Upper lobe of left lung (tissue), 6 donors: ENCODE results near the gene INSM2. TPM values are rescaled to one million over a fixed set of nuclear protein-coding genes. Genes with fewer than 3 reads are reported as not detected.

Source experiments
- ATAC-seq, 2 donors: fragments of 200-7000 bp; cut with Tn5 transposase; one replicate each; pipeline ENCODE4 v1.9.1; 2022; ENCODE audit warnings: mild to moderate bottlenecking in 2 of 2, moderate library complexity in 2 of 2; ENCODE audit not compliant: low FRiP score in 2 of 2
- DNase-seq, 2 donors: peaks; one replicate each; pipeline ENCODE4 v3.0.0-alpha.2; 2019 to 2020
- H3K27ac ChIP-seq, 4 donors: fragments of 200-600 bp; sonication (generic); one replicate each; pipeline ENCODE4 v1.5.1; 2016 to 2019
- H3K27me3 ChIP-seq, 4 donors: fragments of 200-600 bp; sonication (generic); one replicate each; pipeline ENCODE4 v1.5.1; 2017 to 2019
- H3K36me3 ChIP-seq, 4 donors: fragments of 200-600 bp; sonication (generic); one replicate each; pipeline ENCODE4 v1.5.1; 2016 to 2019
- H3K4me1 ChIP-seq, 4 donors: fragments of 200-600 bp; sonication (generic); one replicate each; pipeline ENCODE4 v1.5.1; 2018 to 2019
- H3K4me3 ChIP-seq, 4 donors: fragments of 200-600 bp; sonication (generic); one replicate each; pipeline ENCODE4 v1.5.1; 2017 to 2019; ENCODE audit warnings: mild to moderate bottlenecking in 2 of 4, moderate library complexity in 1 of 4
- H3K9me3 ChIP-seq, 4 donors: fragments of 200-600 bp; sonication (generic); one replicate each; pipeline ENCODE4 v1.5.1; 2018 to 2019
- EP300 ChIP-seq, 4 donors: sonication (generic); formaldehyde crosslinking; IDR thresholded peaks; one replicate each; pipeline ENCODE4 v1.5.1; 2017; ENCODE audit warnings: antibody characterized with exemption in 4 of 4, control low read depth in 2 of 4
- POLR2A ChIP-seq, 4 donors: fragments of 450-650 bp; IDR thresholded peaks; one replicate each; pipeline ENCODE4 v1.5.1; 2016 to 2017; ENCODE audit warnings: antibody characterized with exemption in 4 of 4, mild to moderate bottlenecking in 2 of 4
- POLR2AphosphoS5 ChIP-seq, 2 donors: sonication (generic); formaldehyde crosslinking; IDR thresholded peaks; one replicate each; pipeline ENCODE4 v1.5.1; 2017; ENCODE audit warnings: antibody characterized with exemption in 2 of 2
- WGBS, 2 donors: methylation state at CpG; one replicate each; pipeline ENCODE4 v1.1.5; 2017 to 2018; 5-methylcytosine and 5-hydroxymethylcytosine counted together
- total RNA-seq, 6 donors: library from RNA; depleted of rRNA in 4 of 6; stranded (reverse); fragments of >200 nt in 4 of 6; gene quantifications; one replicate each; pipeline versions ENCODE4 v1.1.0 to v1.2.1, GENCODE V29; 2016 to 2021
- TF ChIP-seq, protein P1 (sequence below), 6 experiments: fragments of 450-650 bp in 4 of 6; fragments of 200-600 bp in 2 of 6; sonication (generic) in 2 of 6; IDR thresholded peaks; one replicate each; pipeline ENCODE4 v1.5.1; 2016 to 2019; ENCODE audit warnings: antibody characterized with exemption in 6 of 6
- donor health status: DM: no; HTN: no; CAD: no; lungs with moderate emphysema.
- donor health status: DM: no; HTN: yes; CAD: no; lungs with severe emphysema.

INSM2 gene
- total RNA-seq, 6 donors from 2014 or later: 0.14 to 0.39 (median 0.24) TPM; not detected in 2

- WGBS, 2 donors: 82 to 91% methylated on average over 4 of the region's 4 CpGs
- no peak for DNase-seq
- H3K9me3 ChIP-seq: no peaks in the 10 kb centered on the region
- H3K4me1 ChIP-seq: no peaks in the 10 kb centered on the region
- no peaks in the 10 kb centered on the region for H3K27me3 ChIP-seq
- ATAC-seq: no peak
- H3K36me3 ChIP-seq: no peaks in the 10 kb centered on the region
- TF ChIP-seq EP300 (IDR thresholded peaks at IDR 0.05) (no peak), POLR2AphosphoS5 (IDR thresholded peaks at IDR 0.05) (no peak), POLR2A (IDR thresholded peaks at IDR 0.05) (no peak)
- TF ChIP-seq, protein P1, sequence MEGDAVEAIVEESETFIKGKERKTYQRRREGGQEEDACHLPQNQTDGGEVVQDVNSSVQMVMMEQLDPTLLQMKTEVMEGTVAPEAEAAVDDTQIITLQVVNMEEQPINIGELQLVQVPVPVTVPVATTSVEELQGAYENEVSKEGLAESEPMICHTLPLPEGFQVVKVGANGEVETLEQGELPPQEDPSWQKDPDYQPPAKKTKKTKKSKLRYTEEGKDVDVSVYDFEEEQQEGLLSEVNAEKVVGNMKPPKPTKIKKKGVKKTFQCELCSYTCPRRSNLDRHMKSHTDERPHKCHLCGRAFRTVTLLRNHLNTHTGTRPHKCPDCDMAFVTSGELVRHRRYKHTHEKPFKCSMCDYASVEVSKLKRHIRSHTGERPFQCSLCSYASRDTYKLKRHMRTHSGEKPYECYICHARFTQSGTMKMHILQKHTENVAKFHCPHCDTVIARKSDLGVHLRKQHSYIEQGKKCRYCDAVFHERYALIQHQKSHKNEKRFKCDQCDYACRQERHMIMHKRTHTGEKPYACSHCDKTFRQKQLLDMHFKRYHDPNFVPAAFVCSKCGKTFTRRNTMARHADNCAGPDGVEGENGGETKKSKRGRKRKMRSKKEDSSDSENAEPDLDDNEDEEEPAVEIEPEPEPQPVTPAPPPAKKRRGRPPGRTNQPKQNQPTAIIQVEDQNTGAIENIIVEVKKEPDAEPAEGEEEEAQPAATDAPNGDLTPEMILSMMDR (IDR thresholded peaks at IDR 0.05): no peak
- H3K4me3 ChIP-seq: no peak overlapping the region
- no peak overlapping the region for H3K27ac ChIP-seq
Measured at GRCh38 chr14:35512765-35513164, 21.2 kb upstream of the INSM2 start.

- TF ChIP-seq, protein P1 (IDR thresholded peaks at IDR 0.05): no peak
- TF ChIP-seq POLR2AphosphoS5 (IDR thresholded peaks at IDR 0.05) (no peak), POLR2A (IDR thresholded peaks at IDR 0.05) (no peak), EP300 (IDR thresholded peaks at IDR 0.05) (no peak)
- Histone ChIP-seq H3K9me3 (no peaks in the 10 kb centered on the region), H3K36me3 (no peaks in the 10 kb centered on the region), H3K27me3 (no peaks in the 10 kb centered on the region), H3K27ac (no peak overlapping the region), H3K4me1 (no peaks in the 10 kb centered on the region), H3K4me3 (no peak overlapping the region)
- DNase-seq: no peak
- WGBS, 2 donors: 88 to 92% methylated on average over 1 of the region's 1 CpG
- no peak for ATAC-seq
Measured at GRCh38 chr14:35515916-35516315, 18.0 kb upstream of the INSM2 start.

DNA sequence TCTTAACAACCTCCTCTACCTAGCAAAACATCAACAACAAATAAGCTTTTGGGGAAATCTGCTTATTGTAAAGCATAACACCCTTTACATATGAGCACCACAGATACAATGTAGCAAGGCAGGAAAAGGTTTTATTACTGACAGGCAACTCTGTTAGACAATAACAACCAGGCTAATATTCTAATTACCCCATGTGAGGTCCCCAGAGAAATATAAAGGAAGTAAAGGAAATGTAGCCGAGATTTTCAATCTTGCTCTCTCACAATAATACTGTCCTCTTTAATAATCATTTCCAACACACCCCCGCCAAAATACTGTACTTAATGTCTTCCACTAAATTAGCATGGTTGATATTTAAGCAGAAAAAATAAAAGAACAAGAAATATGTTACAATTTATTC lies 14.0 kb upstream of the INSM2 start:
- no peak for ATAC-seq
- H3K9me3 ChIP-seq: no peaks in the 10 kb centered on the region
- no peaks in the 10 kb centered on the region for H3K27me3 ChIP-seq
- WGBS, 2 donors: 70 to 71% methylated on average over 2 of the region's 2 CpGs
- H3K27ac ChIP-seq: no peak overlapping the region
- no peaks in the 10 kb centered on the region for H3K36me3 ChIP-seq
- no peak for DNase-seq
- TF ChIP-seq EP300 (IDR thresholded peaks at IDR 0.05) (no peak), POLR2A (IDR thresholded peaks at IDR 0.05) (no peak), POLR2AphosphoS5 (IDR thresholded peaks at IDR 0.05) (no peak)
- TF ChIP-seq, protein P1 (IDR thresholded peaks at IDR 0.05): no peak
- H3K4me3 ChIP-seq: no peak overlapping the region
- H3K4me1 ChIP-seq: no peaks in the 10 kb centered on the region

DNA sequence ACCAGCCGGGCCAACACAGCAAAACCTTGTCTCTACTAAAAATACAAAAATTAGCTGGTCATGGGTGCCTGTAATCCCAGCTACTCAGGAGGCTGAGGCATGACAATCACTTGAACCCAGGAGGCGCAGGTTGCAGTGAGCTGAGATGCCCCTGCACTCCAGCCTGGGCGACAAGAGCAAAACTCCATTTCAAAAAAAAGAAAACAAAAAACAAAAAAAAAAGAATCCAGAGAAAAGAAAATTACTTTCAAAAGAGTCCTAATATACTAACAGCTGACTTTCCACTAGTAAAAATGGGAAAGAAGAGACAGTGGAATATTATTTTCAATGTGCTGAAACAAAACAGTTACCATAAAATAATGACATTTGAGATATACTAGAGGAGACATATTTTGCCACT lies 8.3 kb upstream of the INSM2 start:
- ATAC-seq (no peak), DNase-seq (no peak)
- no peak overlapping the region for H3K27ac ChIP-seq
- no peaks in the 10 kb centered on the region for H3K36me3 ChIP-seq
- peaks cover 0 to 4% (median 0%) of the 10 kb centered on the region in 4 donors for H3K9me3 ChIP-seq
- no peaks in the 10 kb centered on the region for H3K4me1 ChIP-seq
- H3K27me3 ChIP-seq: no peaks in the 10 kb centered on the region
- WGBS, 2 donors: 79 to 92% methylated on average over 3 of the region's 3 CpGs
- no peak overlapping the region for H3K4me3 ChIP-seq
- TF ChIP-seq EP300 (IDR thresholded peaks at IDR 0.05) (no peak), POLR2A (IDR thresholded peaks at IDR 0.05) (no peak), POLR2AphosphoS5 (IDR thresholded peaks at IDR 0.05) (no peak)
- TF ChIP-seq, protein P1 (IDR thresholded peaks at IDR 0.05): no peak

GRCh38 chr14:35526962-35527361 lies 7.0 kb upstream of the INSM2 start:
- TF ChIP-seq EP300 (IDR thresholded peaks at IDR 0.05): no peak
- TF ChIP-seq, protein P1 (IDR thresholded peaks at IDR 0.05): no peak
- no peak for TF ChIP-seq POLR2A (IDR thresholded peaks at IDR 0.05)
- no peak for TF ChIP-seq POLR2AphosphoS5 (IDR thresholded peaks at IDR 0.05)
- Histone ChIP-seq H3K4me1 (no peaks in the 10 kb centered on the region), H3K27me3 (peaks cover 0 to 3% (median 0%) of the 10 kb centered on the region in 4 donors), H3K9me3 (peaks cover 0 to 4% (median 0%) of the 10 kb centered on the region in 4 donors), H3K27ac (no peak overlapping the region), H3K36me3 (no peaks in the 10 kb centered on the region), H3K4me3 (no peak overlapping the region)
- no peak for DNase-seq
- WGBS, 2 donors: 82 to 83% methylated on average over 2 of the region's 2 CpGs
- ATAC-seq: no peak
